AG10803 (cell line): ENCODE results near the gene UST.
"Not testable (repeated sequence)": the region's sequence is repeated elsewhere in the genome, so short reads cannot be mapped to it uniquely, and the experiment has no call there.

ENCODE experiments used
- DNase-seq: peaks from one replicate; pipeline ENCODE4 v3.0.0; 2010; ENCODE audit warnings: low read depth
- H3K4me3 ChIP-seq: 2 replicates; pipeline ENCODE4 v1.5.1; 2011; ENCODE audit warnings: mild to moderate bottlenecking, low read length, control low read depth
- CTCF ChIP-seq: conservative IDR thresholded peaks from 2 replicates; pipeline ENCODE4 v1.5.1; 2011; ENCODE audit warnings: mild to moderate bottlenecking, low read length, control low read depth, inconsistent platforms

UST gene

GRCh38 chr6:149001422-149001821, 254.6 kb downstream of the UST start:
- DNase-seq, result no peak
- no peak for TF ChIP-seq CTCF
- H3K4me3 ChIP-seq, result no peak overlapping the region

- no peak for DNase-seq
- no peak overlapping the region for H3K4me3 ChIP-seq
- no peak for TF ChIP-seq CTCF
Observed at GRCh38 chr6:149003560-149003959, 256.7 kb downstream of the UST start.

- TF ChIP-seq CTCF, result no peak
- no peak overlapping the region for H3K4me3 ChIP-seq
- DNase-seq, result no peak
Observed at GRCh38 chr6:149004664-149005063, 257.8 kb downstream of the UST start.

GRCh38 chr6:149006236-149006635, 259.4 kb downstream of the UST start:
- H3K4me3 ChIP-seq, DNase-seq: not testable (repeated sequence)

GRCh38 chr6:149006671-149007070, 259.8 kb downstream of the UST start:
- no peak overlapping the region for H3K4me3 ChIP-seq
- DNase-seq, result no peak
- TF ChIP-seq CTCF, result no peak

- H3K4me3 ChIP-seq, result no peak overlapping the region
- DNase-seq, result no peak
- no peak for TF ChIP-seq CTCF
Observed at GRCh38 chr6:149007846-149008245, 261.0 kb downstream of the UST start.

GRCh38 chr6:149008741-149009140, 261.9 kb downstream of the UST start:
- H3K4me3 ChIP-seq, result no peak overlapping the region
- no peak for DNase-seq
- TF ChIP-seq CTCF, result no peak

GRCh38 chr6:149012040-149012545, 265.3 kb downstream of the UST start:
- TF ChIP-seq CTCF, result no peak
- H3K4me3 ChIP-seq, result no peak overlapping the region
- peak; percentile 99 for DNase-seq
